Activated naive CD8-positive, alpha-beta T cell treated with anti-CD3 and anti-CD28 coated beads for 36 hours (primary cell): ENCODE results near the gene PLK1. TPM values are rescaled to one million over a fixed set of nuclear protein-coding genes. Genes with fewer than 3 reads are reported as not detected.
A peak's percentile ranks its signal among the peaks of the same experiment; 100 is the strongest.
"Not testable (repeated sequence)": the region's sequence is repeated elsewhere in the genome, so short reads cannot be mapped to it uniquely, and the experiment has no call there.

Source experiments
- DNase-seq: peaks from one replicate; pipeline ENCODE4 v3.0.0; 2021
- H3K27ac Mint-ChIP-seq: one replicate; pipeline ENCODE4 v1.8.0; 2022; ENCODE audit warnings: mild to moderate bottlenecking, moderate library complexity, mixed read lengths
- H3K27me3 Mint-ChIP-seq: one replicate; pipeline ENCODE4 v1.8.0; 2022; ENCODE audit warnings: mild to moderate bottlenecking, mixed read lengths
- H3K36me3 Mint-ChIP-seq: one replicate; pipeline ENCODE4 v1.8.0; 2021; ENCODE audit warnings: mild to moderate bottlenecking, mixed read lengths
- H3K4me1 Mint-ChIP-seq: one replicate; pipeline ENCODE4 v1.8.0; 2021; ENCODE audit warnings: mixed read lengths
- H3K4me3 Mint-ChIP-seq: one replicate; pipeline ENCODE4 v1.8.0; 2022; ENCODE audit warnings: mild to moderate bottlenecking, moderate library complexity, mixed read lengths
- H3K9me3 Mint-ChIP-seq: one replicate; pipeline ENCODE4 v1.8.0; 2022; ENCODE audit warnings: mixed read lengths
- total RNA-seq, 2 experiments: library from RNA; stranded (reverse); gene quantifications; one replicate each; pipeline ENCODE4 v1.2.3, GENCODE V29; 2021

The PLK1 gene
- total RNA-seq = 10 to 100 TPM; 96.5 to 97.8 TPM

DNA sequence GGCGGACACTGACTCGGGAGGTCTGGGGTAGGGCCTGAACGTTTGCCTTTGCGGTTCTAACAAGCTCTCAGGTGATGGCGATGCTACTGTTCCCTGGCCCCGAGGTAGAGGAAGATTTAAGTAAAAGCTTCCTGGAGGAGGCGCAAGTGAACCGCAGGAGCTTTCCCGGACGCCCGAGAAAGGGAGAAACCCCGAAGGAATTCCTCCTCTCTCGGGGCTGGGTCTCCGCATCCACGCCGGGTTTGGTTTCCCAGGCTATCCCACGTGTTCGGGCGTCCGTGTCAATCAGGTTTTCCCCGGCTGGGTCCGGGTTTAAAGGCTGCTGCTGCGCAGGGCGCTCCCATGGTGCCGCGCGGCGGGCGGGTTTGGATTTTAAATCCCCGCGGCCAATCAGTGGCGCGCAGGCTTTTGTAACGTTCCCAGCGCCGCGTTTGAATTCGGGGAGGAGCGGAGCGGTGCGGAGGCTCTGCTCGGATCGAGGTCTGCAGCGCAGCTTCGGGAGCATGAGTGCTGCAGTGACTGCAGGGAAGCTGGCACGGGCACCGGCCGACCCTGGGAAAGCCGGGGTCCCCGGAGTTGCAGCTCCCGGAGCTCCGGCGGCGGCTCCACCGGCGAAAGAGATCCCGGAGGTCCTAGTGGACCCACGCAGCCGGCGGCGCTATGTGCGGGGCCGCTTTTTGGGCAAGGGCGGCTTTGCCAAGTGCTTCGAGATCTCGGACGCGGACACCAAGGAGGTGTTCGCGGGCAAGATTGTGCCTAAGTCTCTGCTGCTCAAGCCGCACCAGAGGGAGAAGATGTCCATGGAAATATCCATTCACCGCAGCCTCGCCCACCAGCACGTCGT lies at the start of gene PLK1:
TSS of gene PLK1 (plus strand) at position 460 of the 844 bp plus-strand sequence. CDS start at position 504, 44 bp downstream.
- H3K4me3 Mint-ChIP-seq = peak within 1 kb of the TSS; percentile 93
- H3K9me3 Mint-ChIP-seq = no peaks in the 10 kb centered on the region
- H3K36me3 Mint-ChIP-seq = peaks cover 41% of the 10 kb centered on the region
- peak; percentile 86 for DNase-seq
- H3K27ac Mint-ChIP-seq = peak within 1 kb of the TSS; percentile 72
- H3K27me3 Mint-ChIP-seq = no peaks in the 10 kb centered on the region
- peaks cover 9% of the 10 kb centered on the region for H3K4me1 Mint-ChIP-seq

DNA sequence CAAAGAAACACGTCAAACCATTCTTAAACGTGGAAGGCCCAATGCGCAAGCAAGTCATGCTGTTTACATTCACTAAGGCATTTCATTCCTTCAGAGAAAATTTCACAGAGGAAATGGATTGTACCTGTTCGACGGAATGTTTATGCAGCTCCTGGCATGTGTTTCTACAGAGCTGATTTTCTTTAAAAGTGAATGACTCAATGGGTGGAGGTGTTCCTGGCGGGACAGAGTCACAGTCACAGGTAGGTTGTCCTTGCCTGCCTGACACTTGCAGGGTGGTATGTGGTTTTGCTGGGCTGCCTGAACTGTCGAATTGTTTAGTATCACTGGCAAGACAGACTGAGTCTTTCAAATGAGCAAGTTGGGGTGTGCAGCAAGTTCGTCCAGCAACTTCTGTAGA lies 49.2 kb upstream of the PLK1 start:
- Mint-ChIP-seq H3K9me3 (no peaks in the 10 kb centered on the region), H3K4me1 (peaks cover 14% of the 10 kb centered on the region), H3K4me3 (no peak overlapping the region), H3K27ac (no peak overlapping the region), H3K36me3 (peaks cover 27% of the 10 kb centered on the region), H3K27me3 (no peaks in the 10 kb centered on the region)
- DNase-seq = no peak

DNA sequence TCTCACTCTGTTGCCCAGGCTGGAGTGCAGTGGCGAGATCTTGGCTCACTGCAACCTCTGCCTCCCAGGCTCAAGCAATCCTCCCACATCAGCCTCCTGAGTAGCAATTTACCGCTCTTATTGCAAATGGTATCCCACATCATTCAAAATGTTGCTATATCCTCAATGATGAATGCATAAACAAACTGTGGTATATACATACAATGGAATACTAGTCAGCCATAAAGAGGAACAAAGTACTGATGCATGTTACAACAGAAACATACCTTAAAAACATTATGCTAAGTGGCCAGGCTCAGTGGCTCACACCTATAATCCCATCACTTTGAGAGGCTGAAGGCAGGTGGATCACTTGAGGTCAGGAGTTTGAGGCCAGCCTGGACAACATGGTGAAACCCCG lies 46.8 kb upstream of the PLK1 start:
- Mint-ChIP-seq H3K36me3 (peaks cover 34% of the 10 kb centered on the region), H3K4me1 (peaks cover 16% of the 10 kb centered on the region)
- H3K27me3 Mint-ChIP-seq, H3K27ac Mint-ChIP-seq, DNase-seq, H3K4me3 Mint-ChIP-seq, H3K9me3 Mint-ChIP-seq: not testable (repeated sequence)

DNA sequence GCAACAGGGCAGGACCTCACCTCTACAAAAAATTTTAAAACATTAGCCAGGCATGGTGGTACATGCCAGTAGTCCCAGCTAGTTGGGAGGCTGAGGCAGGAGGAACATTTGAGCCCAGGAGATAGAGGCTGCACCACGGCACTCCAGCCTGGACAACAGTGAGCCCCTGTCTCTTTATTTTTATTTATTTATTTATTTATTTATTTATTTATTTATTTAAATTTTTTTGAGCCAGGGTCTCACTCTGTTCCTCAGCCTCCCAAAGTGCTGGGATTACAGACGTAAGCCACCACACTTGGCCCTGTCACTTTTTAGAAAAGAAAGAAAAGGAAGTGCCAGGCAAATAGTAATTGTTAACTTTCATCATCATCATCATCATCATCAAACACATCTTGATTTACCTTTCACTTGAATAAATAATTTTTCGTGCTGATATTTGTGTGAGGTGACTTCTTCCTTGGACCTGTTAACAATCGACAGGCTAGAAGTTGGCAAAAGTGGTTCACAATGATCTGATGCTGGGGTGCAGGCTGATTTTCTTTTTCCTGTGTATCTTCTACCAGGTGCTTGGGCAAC lies 44.1 kb upstream of the PLK1 start:
- Mint-ChIP-seq H3K4me3 (no peak overlapping the region), H3K4me1 (peaks cover 16% of the 10 kb centered on the region), H3K36me3 (peaks cover 38% of the 10 kb centered on the region), H3K9me3 (no peaks in the 10 kb centered on the region), H3K27ac (no peak overlapping the region), H3K27me3 (no peaks in the 10 kb centered on the region)
- no peak for DNase-seq

DNA sequence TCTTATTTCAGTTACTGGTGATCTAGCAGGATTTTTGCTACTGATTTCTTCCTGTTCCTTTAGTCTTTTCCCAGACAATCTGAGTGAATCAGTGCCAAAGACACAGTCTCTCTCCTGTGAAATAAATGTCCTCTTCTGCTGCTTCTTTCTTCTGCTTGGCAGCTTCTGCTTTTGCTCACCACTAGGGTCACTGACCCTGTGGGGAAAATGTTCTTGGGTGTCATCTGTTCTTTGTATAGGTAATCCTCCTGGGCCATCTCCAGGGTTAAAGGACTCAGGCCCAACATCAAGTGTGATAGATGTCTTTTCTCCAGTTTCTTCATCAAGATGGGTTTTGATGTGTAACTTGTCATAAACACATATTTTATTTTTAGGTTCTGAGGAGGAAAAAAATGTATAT lies 42.7 kb upstream of the PLK1 start:
- H3K27ac Mint-ChIP-seq = no peak overlapping the region
- peaks cover 32% of the 10 kb centered on the region for H3K36me3 Mint-ChIP-seq
- H3K4me1 Mint-ChIP-seq = peaks cover 17% of the 10 kb centered on the region
- H3K9me3 Mint-ChIP-seq = no peaks in the 10 kb centered on the region
- no peak for DNase-seq
- no peaks in the 10 kb centered on the region for H3K27me3 Mint-ChIP-seq
- no peak overlapping the region for H3K4me3 Mint-ChIP-seq

DNA sequence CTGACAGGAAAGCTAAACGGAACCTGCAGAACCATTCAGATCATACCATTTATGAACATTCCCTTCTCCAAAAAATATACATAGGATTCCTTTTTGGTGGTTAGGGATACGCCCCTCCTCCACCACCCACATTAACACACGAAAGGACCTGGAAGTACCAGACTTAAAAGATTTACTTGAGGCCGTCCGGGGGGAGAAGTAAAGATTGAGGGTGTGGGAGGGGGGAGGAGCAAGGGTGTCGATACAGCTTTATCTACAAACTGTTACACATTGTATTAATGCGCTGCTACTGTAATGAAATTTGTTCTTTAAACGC lies 38.1 kb upstream of the PLK1 start:
- DNase-seq = no peak
- H3K4me3 Mint-ChIP-seq = peak overlapping the region; percentile 98
- peaks cover 2% of the 10 kb centered on the region for H3K9me3 Mint-ChIP-seq
- peaks cover 22% of the 10 kb centered on the region for H3K4me1 Mint-ChIP-seq
- H3K27ac Mint-ChIP-seq = peak overlapping the region; percentile 96
- no peaks in the 10 kb centered on the region for H3K27me3 Mint-ChIP-seq
- peaks cover 35% of the 10 kb centered on the region for H3K36me3 Mint-ChIP-seq

DNA sequence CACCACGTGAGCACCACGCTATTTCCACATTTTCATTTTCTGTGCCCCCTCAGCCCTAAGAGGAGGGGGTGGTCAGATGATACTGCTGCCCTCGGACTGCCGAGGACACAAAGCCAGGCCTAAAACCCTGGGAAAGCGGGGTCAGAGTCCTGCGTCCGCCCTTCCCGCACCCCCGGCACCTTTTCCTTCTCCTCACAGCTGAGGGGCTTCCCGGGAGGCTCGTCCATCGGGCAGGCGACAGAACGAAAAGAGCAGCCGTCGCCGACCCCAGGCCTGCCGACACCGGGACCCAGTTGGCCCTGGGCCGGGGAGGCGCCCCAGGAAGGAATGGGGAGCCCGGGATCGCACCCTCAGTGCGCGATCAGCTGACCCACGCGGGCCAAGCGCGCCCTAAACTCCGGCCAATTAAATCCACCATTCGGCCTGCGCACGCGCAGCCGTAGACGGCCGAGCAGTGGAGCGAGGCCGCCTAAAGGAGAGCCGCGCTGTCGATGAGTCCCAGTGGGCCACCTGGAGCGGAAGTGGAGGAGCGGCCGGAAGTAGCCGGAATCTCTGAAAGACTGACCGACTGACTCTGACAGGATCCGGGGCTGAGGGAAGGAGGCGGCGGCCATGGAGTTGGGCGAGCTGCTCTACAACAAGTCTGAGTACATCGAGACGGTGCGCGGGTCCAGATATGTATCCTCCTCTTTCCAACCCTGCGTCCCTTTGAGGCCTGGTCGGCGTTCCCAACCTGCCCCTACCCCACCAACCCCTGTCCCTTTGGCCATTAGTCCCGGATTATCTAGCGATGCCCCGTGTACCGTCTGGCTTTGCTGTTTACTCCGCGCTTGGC lies 37.5 kb upstream of the PLK1 start, which contains the start of the genes DCTN5 and PALB2:
TSS of gene DCTN5 (plus strand) at position 536 of the 835 bp plus-strand sequence. CDS start at position 613, 77 bp downstream.
TSS of gene PALB2 (minus strand) at position 380 of the 835 bp plus-strand sequence. CDS start at position 227, 153 bp downstream.
- peaks cover 41% of the 10 kb centered on the region for H3K36me3 Mint-ChIP-seq
- H3K27ac Mint-ChIP-seq = peak within 1 kb of the TSS; percentile 96
- H3K4me3 Mint-ChIP-seq = peak within 1 kb of the TSS; percentile 98
- peaks cover 27% of the 10 kb centered on the region for H3K4me1 Mint-ChIP-seq
- peaks cover 2% of the 10 kb centered on the region for H3K9me3 Mint-ChIP-seq
- peak; percentile 92 for DNase-seq
- H3K27me3 Mint-ChIP-seq = no peaks in the 10 kb centered on the region

DNA sequence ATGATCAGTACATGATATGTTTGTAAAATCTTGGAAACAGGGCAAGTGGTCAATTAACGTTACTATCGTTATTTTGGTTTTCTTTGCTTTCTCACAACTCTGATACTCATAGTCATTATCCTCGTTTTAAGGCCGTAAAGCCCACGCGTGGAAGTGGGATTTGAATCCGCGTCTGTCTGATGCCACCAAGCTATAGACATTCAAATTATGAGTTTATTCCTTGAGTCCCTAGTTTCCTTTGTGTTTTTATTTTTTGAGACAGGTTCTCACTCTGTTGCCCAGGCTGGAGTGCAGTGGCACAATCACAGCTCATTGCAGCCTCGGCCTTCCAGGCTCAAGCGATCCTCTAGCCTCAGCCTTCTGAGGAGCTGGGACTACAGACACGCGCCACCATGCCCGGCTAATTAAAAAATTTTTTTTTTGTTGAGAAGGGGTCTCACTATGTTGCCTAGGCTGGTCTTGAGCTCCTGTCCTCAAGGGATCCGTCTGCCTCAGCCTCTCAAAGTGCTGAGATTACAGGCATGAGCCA lies 36.4 kb upstream of the PLK1 start:
- H3K4me3 Mint-ChIP-seq = peak overlapping the region; percentile 98
- H3K4me1 Mint-ChIP-seq = peaks cover 31% of the 10 kb centered on the region
- H3K27ac Mint-ChIP-seq = peak overlapping the region; percentile 96
- H3K36me3 Mint-ChIP-seq = peaks cover 47% of the 10 kb centered on the region
- no peak for DNase-seq
- H3K9me3 Mint-ChIP-seq = peaks cover 2% of the 10 kb centered on the region
- no peaks in the 10 kb centered on the region for H3K27me3 Mint-ChIP-seq

DNA sequence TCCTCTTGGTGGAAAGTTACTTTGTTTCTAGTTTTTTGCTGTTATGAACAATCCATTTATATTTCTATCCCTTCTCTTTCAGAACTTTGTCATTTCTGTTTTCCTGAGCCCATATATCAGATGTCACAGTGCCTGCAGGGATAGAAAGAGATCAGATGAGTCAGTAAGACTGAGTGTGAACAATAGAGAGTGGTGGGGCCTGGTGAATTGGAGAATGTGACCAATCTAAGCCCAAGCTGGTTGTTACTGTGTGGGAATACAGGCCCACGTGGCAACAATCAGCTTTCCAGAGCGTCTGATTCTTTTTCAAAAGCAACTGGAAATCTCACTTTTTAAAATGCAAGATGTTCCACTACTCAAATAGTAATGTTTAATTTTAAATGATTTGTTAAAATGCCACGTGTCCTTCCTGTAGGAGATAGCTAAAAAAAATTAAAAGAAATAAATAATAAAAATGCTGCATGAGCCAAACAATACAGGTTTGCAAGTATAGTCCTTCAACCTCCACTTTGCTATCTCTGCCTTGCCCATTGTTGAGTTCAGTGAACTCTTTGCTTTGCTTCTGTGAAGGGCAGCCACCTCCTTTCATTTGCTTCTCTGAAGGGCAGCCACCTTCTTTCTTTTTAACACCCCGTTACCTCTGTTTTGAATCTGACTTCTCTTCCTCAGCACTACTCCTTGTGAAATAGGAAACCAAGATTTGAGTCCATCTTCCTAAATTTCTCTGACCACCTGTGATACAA lies 27.8 kb upstream of the PLK1 start:
- no peak overlapping the region for H3K4me3 Mint-ChIP-seq
- H3K36me3 Mint-ChIP-seq = peaks cover 55% of the 10 kb centered on the region
- H3K27ac Mint-ChIP-seq = no peak overlapping the region

DNA sequence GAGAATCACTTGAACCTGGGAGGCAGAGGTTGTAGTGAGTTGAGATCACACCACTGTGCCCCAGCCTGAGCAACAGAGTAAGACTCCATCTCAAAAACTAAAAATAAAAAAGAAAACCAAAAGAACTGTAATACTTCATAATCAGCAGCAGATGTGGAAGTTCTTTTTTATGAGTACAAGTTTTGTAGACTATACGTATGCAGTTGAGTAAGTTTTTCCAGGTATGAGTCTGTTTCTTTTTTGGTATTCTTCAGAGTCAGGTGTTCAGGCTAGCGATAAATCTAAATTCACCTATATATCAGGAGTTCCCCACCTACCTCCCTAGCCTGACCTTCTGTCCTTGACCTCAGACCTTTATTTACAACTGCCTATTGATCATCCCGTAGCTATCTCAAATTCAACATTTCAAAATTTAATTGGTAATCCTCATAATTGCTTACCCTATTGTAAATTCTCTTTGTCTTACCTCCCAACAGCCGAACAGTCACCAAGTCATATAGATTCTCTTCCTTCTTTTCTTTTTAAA lies 26.7 kb upstream of the PLK1 start:
- H3K36me3 Mint-ChIP-seq = peaks cover 44% of the 10 kb centered on the region
- no peak overlapping the region for H3K27ac Mint-ChIP-seq
- H3K27me3 Mint-ChIP-seq = no peaks in the 10 kb centered on the region
- no peak overlapping the region for H3K4me3 Mint-ChIP-seq
- peaks cover 24% of the 10 kb centered on the region for H3K4me1 Mint-ChIP-seq
- DNase-seq = no peak
- no peaks in the 10 kb centered on the region for H3K9me3 Mint-ChIP-seq

More for the DNA sequence above, 27.8 kb upstream of the PLK1 start:
- Mint-ChIP-seq H3K27me3 (no peaks in the 10 kb centered on the region), H3K9me3 (no peaks in the 10 kb centered on the region), H3K4me1 (peaks cover 31% of the 10 kb centered on the region)
- no peak for DNase-seq

DNA sequence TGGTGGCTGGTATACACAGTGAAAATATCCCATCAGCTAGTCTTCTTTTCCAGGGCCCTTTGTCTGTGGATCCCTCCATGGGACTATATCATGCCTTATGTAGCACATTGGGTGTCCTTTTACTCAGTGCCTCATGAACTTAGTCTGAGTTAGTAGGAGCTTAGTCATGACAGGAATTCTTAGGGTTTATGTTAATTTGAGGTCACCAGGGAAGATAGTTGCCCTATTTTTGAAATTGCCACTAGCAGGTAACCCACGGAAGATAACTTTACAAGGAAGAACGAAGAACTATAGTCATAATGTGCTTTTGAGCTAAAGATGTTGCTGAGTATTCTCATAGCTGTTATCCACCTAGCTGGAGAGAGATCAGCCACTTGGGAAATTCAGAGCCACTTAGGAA lies 14.8 kb upstream of the PLK1 start:
- Mint-ChIP-seq H3K27me3 (no peaks in the 10 kb centered on the region), H3K36me3 (peaks cover 36% of the 10 kb centered on the region), H3K27ac (no peak overlapping the region), H3K4me1 (peaks cover 3% of the 10 kb centered on the region), H3K4me3 (no peak overlapping the region), H3K9me3 (no peaks in the 10 kb centered on the region)
- DNase-seq = no peak

DNA sequence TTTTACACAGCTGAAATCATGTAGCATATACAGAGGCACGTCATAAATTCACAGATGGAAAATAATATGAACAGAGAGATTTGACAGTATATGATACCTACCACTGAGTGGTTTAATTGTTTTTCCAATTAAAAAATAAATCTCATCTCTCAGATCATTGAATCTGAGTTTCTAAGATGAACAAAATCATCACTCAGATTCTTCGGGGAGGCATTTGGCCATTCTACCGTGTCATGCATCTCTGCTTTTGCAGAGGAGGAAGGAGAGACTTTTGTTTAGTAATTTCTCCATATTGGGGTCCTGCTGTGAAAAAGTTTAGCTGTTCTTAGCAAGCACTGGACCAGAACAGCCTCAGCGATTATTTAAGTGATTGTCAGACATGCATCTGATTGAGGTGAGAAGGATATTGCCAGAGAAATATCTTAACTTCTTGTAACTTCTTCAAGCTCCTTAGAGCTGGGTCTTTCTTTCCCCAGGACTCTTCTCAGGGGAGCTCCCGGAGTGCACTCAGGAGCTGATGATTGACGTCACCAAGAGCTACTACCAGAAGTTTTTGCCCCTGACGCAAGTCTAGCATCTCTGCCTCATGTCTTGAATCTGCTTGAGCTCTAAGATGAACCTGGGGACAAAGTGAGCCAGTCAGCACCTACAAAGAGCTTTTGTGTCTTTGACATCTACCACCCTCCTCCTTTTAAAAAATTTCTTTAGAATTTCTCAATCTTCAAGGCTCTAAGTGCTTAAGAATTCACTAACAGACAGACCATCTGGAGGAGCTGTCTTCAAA lies 11.9 kb upstream of the PLK1 start:
- H3K4me3 Mint-ChIP-seq = no peak overlapping the region
- no peak for DNase-seq
- no peaks in the 10 kb centered on the region for H3K9me3 Mint-ChIP-seq
- no peak overlapping the region for H3K27ac Mint-ChIP-seq
- H3K27me3 Mint-ChIP-seq = no peaks in the 10 kb centered on the region
- peaks cover 22% of the 10 kb centered on the region for H3K4me1 Mint-ChIP-seq
- H3K36me3 Mint-ChIP-seq = peaks cover 41% of the 10 kb centered on the region

DNA sequence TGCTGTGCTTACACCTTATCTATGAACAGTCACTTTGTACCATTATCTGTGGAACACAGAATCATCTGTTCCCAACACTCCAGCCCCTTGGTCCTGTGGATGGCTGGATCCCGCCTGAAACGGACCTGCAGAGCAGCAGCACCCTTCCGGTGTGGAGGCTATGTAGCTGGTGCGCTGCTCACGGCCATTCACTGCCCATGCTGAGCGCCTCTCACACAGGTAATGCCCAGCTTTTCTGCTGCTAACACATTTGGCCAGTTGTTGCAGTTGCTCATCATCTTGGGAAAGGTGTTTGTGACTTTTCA lies 11.4 kb upstream of the PLK1 start:
- no peak for DNase-seq
- Mint-ChIP-seq H3K27ac (no peak overlapping the region), H3K27me3 (no peaks in the 10 kb centered on the region), H3K4me3 (no peak overlapping the region), H3K4me1 (peaks cover 22% of the 10 kb centered on the region), H3K36me3 (peaks cover 38% of the 10 kb centered on the region), H3K9me3 (no peaks in the 10 kb centered on the region)

DNA sequence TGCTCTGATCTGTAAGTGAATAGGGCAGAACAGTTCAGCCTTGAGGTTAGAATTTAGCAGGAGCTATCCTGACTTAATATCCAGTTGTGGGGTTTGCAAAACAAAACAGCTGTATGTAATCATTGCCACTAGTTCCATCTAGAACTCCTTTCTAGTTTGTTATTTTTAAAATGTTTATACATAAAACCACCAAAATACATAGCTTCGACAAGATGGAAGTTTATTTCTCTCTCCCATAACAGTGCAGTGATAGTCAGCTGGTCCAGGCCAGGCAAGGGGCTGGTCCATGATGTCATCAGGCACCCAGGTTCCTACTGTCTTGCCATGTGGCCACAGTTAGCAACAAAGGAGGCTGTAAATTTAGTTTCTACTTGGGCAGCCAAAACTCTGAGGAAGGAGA lies 10.5 kb upstream of the PLK1 start:
- Mint-ChIP-seq H3K9me3 (no peaks in the 10 kb centered on the region), H3K27ac (no peak overlapping the region), H3K36me3 (peaks cover 37% of the 10 kb centered on the region), H3K4me3 (no peak overlapping the region), H3K27me3 (no peaks in the 10 kb centered on the region), H3K4me1 (peaks cover 22% of the 10 kb centered on the region)
- DNase-seq = no peak
